Mesendoderm (in vitro differentiated cells): ENCODE data around the gene RPS15.

Source experiments
- DNase-seq: peaks from one replicate; pipeline ENCODE4 v3.0.0; 2013
- H2AK5ac ChIP-seq: 2 replicates; pipeline ENCODE4 v1.6.1; 2013; ENCODE audit warnings: low read length, inconsistent platforms
- H2BK120ac ChIP-seq: 2 replicates; pipeline ENCODE4 v1.6.1; 2013; ENCODE audit warnings: low read depth, mild to moderate bottlenecking, low read length, moderate library complexity, mixed read lengths
- H2BK15ac ChIP-seq: replicated peaks from 2 replicates; pipeline ENCODE4 v1.6.1; 2013; ENCODE audit warnings: low read depth, mild to moderate bottlenecking, moderate library complexity
- H2BK5ac ChIP-seq: 2 replicates; pipeline ENCODE4 v1.6.1; 2013; ENCODE audit warnings: low read length, inconsistent platforms
- H3K18ac ChIP-seq: 2 replicates; pipeline ENCODE4 v1.6.1; 2013; ENCODE audit warnings: mild to moderate bottlenecking, low read length, mixed read lengths
- H3K23ac ChIP-seq: one replicate; pipeline ENCODE4 v1.6.1; 2013; ENCODE audit warnings: low read length
- H3K27ac ChIP-seq: 2 replicates; pipeline ENCODE4 v1.5.1; 2013; ENCODE audit warnings: low read depth, mild to moderate bottlenecking, inconsistent platforms, low read length, moderate library complexity
- H3K27me3 ChIP-seq: 2 replicates; pipeline ENCODE4 v1.6.1; 2013; ENCODE audit warnings: low read length, control low read depth, mild to moderate bottlenecking, inconsistent platforms; ENCODE audit not compliant: insufficient read depth, poor library complexity
- H3K36me3 ChIP-seq: 2 replicates; pipeline ENCODE4 v1.6.1; 2013; ENCODE audit warnings: low read length, inconsistent platforms; ENCODE audit not compliant: control insufficient read depth, insufficient read depth
- H3K4ac ChIP-seq: one replicate; pipeline ENCODE4 v1.6.1; 2013; ENCODE audit warnings: low read depth, mild to moderate bottlenecking, low read length, moderate library complexity
- H3K4me1 ChIP-seq: 2 replicates; pipeline ENCODE4 v1.6.1; 2013; ENCODE audit warnings: low read depth, low read length, inconsistent platforms; ENCODE audit not compliant: control insufficient read depth
- H3K4me2 ChIP-seq: 2 replicates; pipeline ENCODE4 v1.6.1; 2013; ENCODE audit warnings: low read length
- H3K4me3 ChIP-seq: 2 replicates; pipeline ENCODE4 v1.5.1; 2013; ENCODE audit warnings: mild to moderate bottlenecking, low read length
- H3K56ac ChIP-seq: one replicate; pipeline ENCODE4 v1.6.1; 2013; ENCODE audit warnings: low read length
- H3K79me1 ChIP-seq: 2 replicates; pipeline ENCODE4 v1.6.1; 2013; ENCODE audit warnings: low read length, inconsistent platforms
- H3K79me2 ChIP-seq: 2 replicates; pipeline ENCODE4 v1.6.1; 2013; ENCODE audit warnings: mild to moderate bottlenecking, low read length; ENCODE audit not compliant: control insufficient read depth, insufficient read depth
- H3K9ac ChIP-seq: 2 replicates; pipeline ENCODE4 v1.6.1; 2013; ENCODE audit warnings: low read length, inconsistent platforms
- H4K5ac ChIP-seq: one replicate; pipeline ENCODE4 v1.6.1; 2013; ENCODE audit warnings: low read length
- H4K8ac ChIP-seq: one replicate; pipeline ENCODE4 v1.6.1; 2013; ENCODE audit warnings: low read depth, mild to moderate bottlenecking, control low read depth, low read length, moderate library complexity
- WGBS: extraction: QIAGEN DNeasy Blood & Tissue Kit; methylation state at CpG from one replicate; pipeline ENCODE4 v1.1.7; 2013; ENCODE audit warnings: low lambda C conversion rate, missing lambda C conversion rate; ENCODE audit not compliant: insufficient coverage; ENCODE audit errors: extremely low coverage; 5-methylcytosine and 5-hydroxymethylcytosine counted together

Gene RPS15

GRCh38 chr19:1470055-1470304 lies 31.8 kb downstream of the RPS15 start:
- H3K4me1 ChIP-seq: peaks cover 3% of the 10 kb centered on the region
- H3K79me2 ChIP-seq: no peaks in the 10 kb centered on the region
- H3K4me3 ChIP-seq: no peak overlapping the region
- no peak overlapping the region for H2BK5ac ChIP-seq
- H4K8ac ChIP-seq: no peak overlapping the region
- H4K5ac ChIP-seq: no peak overlapping the region
- H3K4me2 ChIP-seq: no peak overlapping the region
- no peaks in the 10 kb centered on the region for H3K79me1 ChIP-seq
- H3K23ac ChIP-seq: no peak overlapping the region
- no peak overlapping the region for H2AK5ac ChIP-seq
- no CpG with 5 or more reads among the region's 22 CpGs for WGBS
- no peak overlapping the region for H2BK15ac ChIP-seq
- H3K27ac ChIP-seq: no peak overlapping the region
- peaks cover 42% of the 10 kb centered on the region for H3K27me3 ChIP-seq
- H3K36me3 ChIP-seq: no peaks in the 10 kb centered on the region
- H2BK120ac ChIP-seq: no peak overlapping the region
- H3K18ac ChIP-seq: no peak overlapping the region
- no peak for DNase-seq
- H3K4ac ChIP-seq: no peak overlapping the region
- peak overlapping the region; percentile 27 for H3K9ac ChIP-seq
- peak overlapping the region; percentile 49 for H3K56ac ChIP-seq

- no CpG with 5 or more reads among the region's 67 CpGs for WGBS
- peaks cover 3% of the 10 kb centered on the region for H3K4me1 ChIP-seq
- no peak overlapping the region for H3K23ac ChIP-seq
- peak overlapping the region; percentile 27 for H3K9ac ChIP-seq
- H3K27ac ChIP-seq: no peak overlapping the region
- no peaks in the 10 kb centered on the region for H3K36me3 ChIP-seq
- H3K27me3 ChIP-seq: peaks cover 42% of the 10 kb centered on the region
- no peak overlapping the region for H2BK5ac ChIP-seq
- peak; percentile 71 for DNase-seq
- no peak overlapping the region for H3K4ac ChIP-seq
- no peaks in the 10 kb centered on the region for H3K79me1 ChIP-seq
- H4K8ac ChIP-seq: no peak overlapping the region
- no peak overlapping the region for H2BK15ac ChIP-seq
- no peaks in the 10 kb centered on the region for H3K79me2 ChIP-seq
- H2AK5ac ChIP-seq: no peak overlapping the region
- H3K56ac ChIP-seq: peak overlapping the region; percentile 49
- H4K5ac ChIP-seq: no peak overlapping the region
- no peak overlapping the region for H3K18ac ChIP-seq
- H3K4me2 ChIP-seq: peak overlapping the region; percentile 48
- no peak overlapping the region for H3K4me3 ChIP-seq
- no peak overlapping the region for H2BK120ac ChIP-seq
Observed at GRCh38 chr19:1470305-1471009, 32.3 kb downstream of the RPS15 start.

DNA sequence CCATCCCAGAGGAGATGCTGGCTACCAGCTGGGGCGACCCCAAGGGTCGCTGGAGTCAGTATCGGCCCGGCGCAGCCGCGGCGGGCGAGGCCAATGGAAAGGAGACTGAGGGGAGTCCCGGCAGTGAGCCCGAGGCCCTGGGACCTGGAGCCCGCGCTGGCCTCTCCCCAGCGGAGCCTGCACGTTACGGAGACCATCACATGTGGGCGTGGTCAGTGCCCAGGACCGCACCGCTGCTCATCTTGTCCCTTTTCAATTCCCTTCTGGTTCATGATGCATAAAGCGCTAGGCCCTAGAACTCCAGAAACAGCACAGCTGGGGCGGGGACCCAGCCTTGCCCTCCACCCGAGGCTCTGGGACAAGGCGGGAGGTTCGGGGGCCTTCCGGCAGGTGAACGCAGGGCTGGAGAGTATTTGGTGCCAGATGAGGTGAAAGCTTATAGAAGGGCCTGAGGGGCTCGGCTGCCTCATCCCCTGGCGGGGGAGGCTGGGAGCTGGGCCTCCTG lies 32.9 kb downstream of the RPS15 start:
- H2BK15ac ChIP-seq: no peak overlapping the region
- peak; percentile 66 for DNase-seq
- no peaks in the 10 kb centered on the region for H3K79me1 ChIP-seq
- no peaks in the 10 kb centered on the region for H3K36me3 ChIP-seq
- no peak overlapping the region for H4K8ac ChIP-seq
- peaks cover 40% of the 10 kb centered on the region for H3K27me3 ChIP-seq
- H2BK120ac ChIP-seq: no peak overlapping the region
- no peak overlapping the region for H3K23ac ChIP-seq
- no peaks in the 10 kb centered on the region for H3K79me2 ChIP-seq
- no CpG with 5 or more reads among the region's 28 CpGs for WGBS
- H3K4ac ChIP-seq: no peak overlapping the region
- no peak overlapping the region for H2AK5ac ChIP-seq
- no peak overlapping the region for H3K18ac ChIP-seq
- H3K27ac ChIP-seq: no peak overlapping the region
- H3K56ac ChIP-seq: no peak overlapping the region
- no peak overlapping the region for H3K4me3 ChIP-seq
- H4K5ac ChIP-seq: no peak overlapping the region
- H3K4me1 ChIP-seq: peaks cover 3% of the 10 kb centered on the region
- no peak overlapping the region for H2BK5ac ChIP-seq
- peak overlapping the region; percentile 48 for H3K4me2 ChIP-seq
- H3K9ac ChIP-seq: no peak overlapping the region

DNA sequence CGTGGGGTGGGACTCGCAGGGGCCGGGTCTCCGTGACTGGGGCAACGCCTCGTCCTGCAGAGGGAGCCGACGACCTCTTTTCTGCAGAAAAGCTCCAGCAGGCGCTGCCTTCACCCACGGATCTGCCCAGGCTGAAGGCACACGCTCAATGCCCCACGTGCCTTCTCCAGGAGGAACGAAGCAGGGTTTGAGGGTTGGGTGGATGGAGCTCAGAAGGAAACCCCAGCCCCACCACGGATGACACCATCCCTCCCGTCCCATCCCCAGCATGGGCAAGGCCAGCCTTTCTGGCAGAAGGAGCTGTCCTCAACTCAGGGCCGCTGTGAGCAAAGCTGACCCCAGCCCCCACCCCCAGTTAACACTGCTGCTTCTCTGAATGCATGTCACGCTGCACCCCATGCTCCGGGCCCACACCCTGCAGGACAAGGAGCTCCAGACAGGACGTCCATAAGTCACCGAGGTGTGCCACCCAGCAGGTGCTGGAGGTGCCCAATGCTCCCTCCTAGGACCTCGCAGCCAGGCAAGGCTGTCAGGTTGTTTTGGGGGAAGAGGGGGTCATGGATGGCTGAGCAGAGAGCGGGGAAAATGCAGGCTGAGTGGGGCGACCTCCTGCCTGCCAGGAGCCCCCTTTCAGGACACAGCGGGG lies 33.4 kb downstream of the RPS15 start:
- H3K4me2 ChIP-seq: no peak overlapping the region
- H3K36me3 ChIP-seq: no peaks in the 10 kb centered on the region
- H3K27me3 ChIP-seq: peaks cover 34% of the 10 kb centered on the region
- no peak overlapping the region for H3K18ac ChIP-seq
- H2BK15ac ChIP-seq: no peak overlapping the region
- H4K8ac ChIP-seq: no peak overlapping the region
- peaks cover 3% of the 10 kb centered on the region for H3K4me1 ChIP-seq
- H3K9ac ChIP-seq: no peak overlapping the region
- no peaks in the 10 kb centered on the region for H3K79me1 ChIP-seq
- no peak overlapping the region for H3K4ac ChIP-seq
- no peak overlapping the region for H3K27ac ChIP-seq
- no peak overlapping the region for H3K4me3 ChIP-seq
- no peak overlapping the region for H3K56ac ChIP-seq
- no peak for DNase-seq
- no peaks in the 10 kb centered on the region for H3K79me2 ChIP-seq
- H2AK5ac ChIP-seq: no peak overlapping the region
- no CpG with 5 or more reads among the region's 24 CpGs for WGBS
- no peak overlapping the region for H2BK5ac ChIP-seq
- no peak overlapping the region for H2BK120ac ChIP-seq
- no peak overlapping the region for H3K23ac ChIP-seq
- H4K5ac ChIP-seq: no peak overlapping the region

- Histone ChIP-seq H3K27me3 (peaks cover 26% of the 10 kb centered on the region), H3K4ac (no peak overlapping the region), H3K79me1 (peaks cover 3% of the 10 kb centered on the region), H3K4me2 (no peak overlapping the region), H3K23ac (no peak overlapping the region), H2BK15ac (no peak overlapping the region), H3K56ac (no peak overlapping the region), H3K27ac (no peak overlapping the region), H3K4me3 (no peak overlapping the region), H3K18ac (no peak overlapping the region), H2BK120ac (no peak overlapping the region), H3K9ac (no peak overlapping the region), H4K5ac (no peak overlapping the region), H3K36me3 (no peaks in the 10 kb centered on the region), H3K79me2 (no peaks in the 10 kb centered on the region), H3K4me1 (peaks cover 3% of the 10 kb centered on the region), H4K8ac (no peak overlapping the region), H2BK5ac (no peak overlapping the region), H2AK5ac (no peak overlapping the region)
- DNase-seq: no peak
- no CpG with 5 or more reads among the region's 44 CpGs for WGBS
Observed at GRCh38 chr19:1472231-1473084, 34.3 kb downstream of the RPS15 start.
